ENCODE results near the gene CRYL1. TPM values are rescaled to one million over a fixed set of nuclear protein-coding genes. Genes with fewer than 3 reads are reported as not detected.

Gene CRYL1
- total and polyA plus RNA-seq, 4 donors = 14.1 to 24.1 (median 22.1) TPM

DNA sequence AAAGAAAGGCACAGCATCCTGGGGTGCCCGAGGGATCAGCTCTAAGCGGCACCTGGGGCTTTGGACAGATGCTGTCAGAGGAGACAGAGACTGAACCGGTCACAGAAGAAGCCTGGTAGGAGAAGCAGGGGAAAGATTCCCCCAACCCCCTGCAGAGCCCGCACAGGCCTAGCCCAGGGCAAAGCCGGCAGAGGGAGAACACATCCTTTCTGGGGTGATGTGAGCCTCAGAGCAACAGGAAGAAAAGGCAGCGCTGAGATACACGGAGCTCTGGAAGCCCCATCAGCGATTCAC lies 101.2 kb downstream of the CRYL1 start:
- Histone ChIP-seq H3K4me3 (no peak overlapping the region), H3K4me1 (ENCODE audit: control insufficient read depth in 5 of 5, insufficient read depth in 5 of 5, low read length in 5 of 5) (peaks cover 0 to 22% (median 0%) of the 10 kb centered on the region in 5 donors), H3K27ac (ENCODE audit: low read depth in 1 of 2, low read length in 1 of 2) (no peak overlapping the region), H3K36me3 (ENCODE audit: control insufficient read depth in 4 of 4, insufficient read depth in 4 of 4, low read length in 4 of 4) (peaks cover 0 to 9% (median 0%) of the 10 kb centered on the region in 4 donors), H3K27me3 (ENCODE audit: control insufficient read depth in 3 of 3, insufficient read depth in 3 of 3, low read length in 2 of 3) (no peaks in the 10 kb centered on the region), H3K9ac (ENCODE audit: insufficient read depth in 1 of 2, low read length in 2 of 2) (no peak overlapping the region), H3K9me3 (ENCODE audit: control insufficient read depth in 4 of 4, insufficient read depth in 3 of 4, low read length in 3 of 4) (no peaks in the 10 kb centered on the region)
- DNase-seq (no peak), ATAC-seq (ENCODE audit: insufficient read depth, low FRiP score) (no peak)
- WGBS, 2 donors = 86 to 88% methylated on average over 8 of the region's 8 CpGs
- TF ChIP-seq, protein P1, sequence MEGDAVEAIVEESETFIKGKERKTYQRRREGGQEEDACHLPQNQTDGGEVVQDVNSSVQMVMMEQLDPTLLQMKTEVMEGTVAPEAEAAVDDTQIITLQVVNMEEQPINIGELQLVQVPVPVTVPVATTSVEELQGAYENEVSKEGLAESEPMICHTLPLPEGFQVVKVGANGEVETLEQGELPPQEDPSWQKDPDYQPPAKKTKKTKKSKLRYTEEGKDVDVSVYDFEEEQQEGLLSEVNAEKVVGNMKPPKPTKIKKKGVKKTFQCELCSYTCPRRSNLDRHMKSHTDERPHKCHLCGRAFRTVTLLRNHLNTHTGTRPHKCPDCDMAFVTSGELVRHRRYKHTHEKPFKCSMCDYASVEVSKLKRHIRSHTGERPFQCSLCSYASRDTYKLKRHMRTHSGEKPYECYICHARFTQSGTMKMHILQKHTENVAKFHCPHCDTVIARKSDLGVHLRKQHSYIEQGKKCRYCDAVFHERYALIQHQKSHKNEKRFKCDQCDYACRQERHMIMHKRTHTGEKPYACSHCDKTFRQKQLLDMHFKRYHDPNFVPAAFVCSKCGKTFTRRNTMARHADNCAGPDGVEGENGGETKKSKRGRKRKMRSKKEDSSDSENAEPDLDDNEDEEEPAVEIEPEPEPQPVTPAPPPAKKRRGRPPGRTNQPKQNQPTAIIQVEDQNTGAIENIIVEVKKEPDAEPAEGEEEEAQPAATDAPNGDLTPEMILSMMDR (IDR thresholded peaks at IDR 0.05; ENCODE audit: control extremely low read depth, extremely low read depth) = no peak

DNA sequence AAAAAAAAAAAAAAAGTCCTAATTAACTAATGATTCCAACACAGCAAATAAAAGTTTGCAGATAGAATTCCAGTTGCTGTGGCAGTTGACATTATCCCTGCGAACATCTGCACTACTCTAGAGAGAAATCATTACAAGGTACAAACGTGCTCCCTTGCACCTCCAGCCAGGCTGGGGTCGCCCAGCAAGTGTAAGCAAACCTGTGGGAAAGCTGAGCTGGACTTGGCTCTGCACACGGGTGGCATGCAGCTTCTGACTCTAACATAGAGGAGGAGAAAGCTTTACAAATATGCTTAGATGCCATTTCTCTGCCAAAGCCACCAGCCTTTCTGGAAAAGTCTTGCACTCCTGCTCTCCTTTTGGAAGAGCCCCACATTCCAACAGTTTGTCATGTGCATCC lies 103.3 kb downstream of the CRYL1 start:
- Histone ChIP-seq H3K4me3 (no peak overlapping the region), H3K36me3 (ENCODE audit: control insufficient read depth in 4 of 4, insufficient read depth in 4 of 4, low read length in 4 of 4) (peaks cover 0 to 9% (median 0%) of the 10 kb centered on the region in 4 donors), H3K4me1 (ENCODE audit: control insufficient read depth in 5 of 5, insufficient read depth in 5 of 5, low read length in 5 of 5) (peaks cover 0 to 21% (median 0%) of the 10 kb centered on the region in 5 donors), H3K9ac (ENCODE audit: insufficient read depth in 1 of 2, low read length in 2 of 2) (no peak overlapping the region), H3K9me3 (ENCODE audit: control insufficient read depth in 4 of 4, insufficient read depth in 3 of 4, low read length in 3 of 4) (peaks cover 0 to 1% (median 0%) of the 10 kb centered on the region in 4 donors), H3K27me3 (ENCODE audit: control insufficient read depth in 3 of 3, insufficient read depth in 3 of 3, low read length in 2 of 3) (no peaks in the 10 kb centered on the region), H3K27ac (ENCODE audit: low read depth in 1 of 2, low read length in 1 of 2) (no peak overlapping the region)
- ATAC-seq (ENCODE audit: insufficient read depth, low FRiP score) (no peak), DNase-seq (no peak)
- TF ChIP-seq, protein P1 (IDR thresholded peaks at IDR 0.05; ENCODE audit: control extremely low read depth, extremely low read depth) = no peak
- WGBS, 2 donors = 76 to 81% methylated on average over 4 of the region's 4 CpGs

DNA sequence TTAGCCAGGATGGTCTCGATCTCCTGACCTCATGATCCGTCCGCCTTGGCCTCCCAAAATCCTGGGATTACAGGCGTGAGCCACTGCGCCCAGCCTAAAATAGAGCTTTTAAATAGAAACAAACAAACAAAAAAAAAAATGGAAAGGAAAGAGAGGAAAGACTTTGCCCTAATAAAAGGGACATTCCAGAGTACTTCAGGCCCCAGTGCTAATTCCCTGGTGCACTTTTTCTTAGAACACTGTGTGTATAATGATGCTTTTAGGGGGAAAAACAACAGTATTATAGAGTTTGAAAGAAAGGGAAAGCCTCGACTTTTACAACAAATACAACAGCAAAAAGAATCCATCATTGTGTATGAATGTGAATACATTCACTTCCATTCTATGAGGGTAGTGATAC lies 104.7 kb downstream of the CRYL1 start:
- Histone ChIP-seq H3K9me3 (ENCODE audit: control insufficient read depth in 4 of 4, insufficient read depth in 3 of 4, low read length in 3 of 4) (peaks cover 0 to 4% (median 0%) of the 10 kb centered on the region in 4 donors), H3K4me3 (no peak overlapping the region), H3K27me3 (ENCODE audit: control insufficient read depth in 3 of 3, insufficient read depth in 3 of 3, low read length in 2 of 3) (peaks cover 0 to 2% (median 0%) of the 10 kb centered on the region in 3 donors), H3K36me3 (ENCODE audit: control insufficient read depth in 4 of 4, insufficient read depth in 4 of 4, low read length in 4 of 4) (peaks cover 0 to 9% (median 0%) of the 10 kb centered on the region in 4 donors), H3K27ac (ENCODE audit: low read depth in 1 of 2, low read length in 1 of 2) (no peak overlapping the region), H3K4me1 (ENCODE audit: control insufficient read depth in 5 of 5, insufficient read depth in 5 of 5, low read length in 5 of 5) (peaks cover 0 to 15% (median 0%) of the 10 kb centered on the region in 5 donors), H3K9ac (ENCODE audit: insufficient read depth in 1 of 2, low read length in 2 of 2) (no peak overlapping the region)
- 95 to 98% methylated on average over 6 of the region's 6 CpGs for WGBS, 2 donors
- TF ChIP-seq, protein P1 (IDR thresholded peaks at IDR 0.05; ENCODE audit: control extremely low read depth, extremely low read depth) = no peak
- no peak for ATAC-seq (ENCODE audit: insufficient read depth, low FRiP score)
- DNase-seq = no peak

DNA sequence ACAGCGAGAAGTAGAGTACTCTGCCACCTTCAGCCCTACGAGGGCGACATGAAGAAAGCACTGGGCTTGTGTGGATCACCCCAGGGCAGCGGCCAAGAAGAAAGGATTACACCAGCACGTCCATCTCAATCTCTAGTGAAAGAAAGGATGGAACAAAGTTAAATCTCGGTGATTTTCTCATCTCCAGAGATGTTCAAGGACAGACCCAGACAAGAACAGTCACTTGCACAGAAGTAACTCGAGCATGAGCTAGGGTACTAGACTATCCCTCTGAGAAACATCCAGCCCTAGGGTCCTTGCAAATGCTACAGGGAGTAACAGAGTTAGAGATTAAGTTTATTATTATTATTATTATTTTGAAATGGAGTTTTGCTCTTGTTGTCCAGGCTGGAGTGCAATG lies 106.7 kb downstream of the CRYL1 start:
- Histone ChIP-seq H3K27me3 (ENCODE audit: control insufficient read depth in 3 of 3, insufficient read depth in 3 of 3, low read length in 2 of 3) (peaks cover 0 to 17% (median 11%) of the 10 kb centered on the region in 3 donors), H3K9ac (ENCODE audit: insufficient read depth in 1 of 2, low read length in 2 of 2) (no peak overlapping the region), H3K4me3 (no peak overlapping the region), H3K27ac (ENCODE audit: low read depth in 1 of 2, low read length in 1 of 2) (no peak overlapping the region), H3K36me3 (ENCODE audit: control insufficient read depth in 4 of 4, insufficient read depth in 4 of 4, low read length in 4 of 4) (no peaks in the 10 kb centered on the region), H3K9me3 (ENCODE audit: control insufficient read depth in 4 of 4, insufficient read depth in 3 of 4, low read length in 3 of 4) (peaks cover 0 to 11% (median 0%) of the 10 kb centered on the region in 4 donors), H3K4me1 (ENCODE audit: control insufficient read depth in 5 of 5, insufficient read depth in 5 of 5, low read length in 5 of 5) (peaks cover 0 to 9% (median 0%) of the 10 kb centered on the region in 5 donors)
- ATAC-seq (ENCODE audit: insufficient read depth, low FRiP score) = no peak
- 97% methylated on average over 7 of the region's 7 CpGs for WGBS, 2 donors
- no peak for DNase-seq
- TF ChIP-seq, protein P1 (IDR thresholded peaks at IDR 0.05; ENCODE audit: control extremely low read depth, extremely low read depth) = no peak
